Islet of Langerhans (tissue), 1 donor: ENCODE measurements around the gene PLXDC2.

Experiments used
- FAIRE-seq: peaks from one replicate; lab custom pipeline; 2011; peaks lifted over from hg19 to GRCh38; lab: Jason Lieb, UNC

Gene PLXDC2

GRCh38 chr10:19941206-19941880, 125.1 kb downstream of the PLXDC2 start:
- no peak for FAIRE-seq

GRCh38 chr10:19944911-19945663, 128.9 kb downstream of the PLXDC2 start:
- FAIRE-seq = no peak

DNA sequence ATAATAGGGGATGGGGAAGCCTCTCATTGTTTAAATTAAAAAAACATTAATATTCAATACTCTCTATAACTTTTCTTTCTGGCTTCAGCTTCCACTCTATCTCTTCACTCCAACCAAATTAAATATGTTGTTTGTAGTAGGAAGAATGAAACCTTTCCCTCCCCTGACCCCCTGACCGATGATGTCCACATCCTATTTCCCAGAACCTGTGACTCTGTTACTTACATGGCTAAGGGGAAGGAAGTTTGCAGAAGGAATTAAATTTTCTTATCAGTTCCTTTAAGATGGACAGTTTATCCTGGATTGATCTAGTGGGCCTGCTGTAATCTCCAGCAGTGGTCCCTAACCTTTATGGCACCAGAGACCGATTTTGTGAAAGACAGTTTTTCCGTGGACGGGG, 130.0 kb downstream of the PLXDC2 start:
- FAIRE-seq = no peak

GRCh38 chr10:19946791-19947190, 130.6 kb downstream of the PLXDC2 start:
- no peak for FAIRE-seq

GRCh38 chr10:19947215-19947614, 131.0 kb downstream of the PLXDC2 start:
- FAIRE-seq = no peak

- no peak for FAIRE-seq
Measured at GRCh38 chr10:19947656-19948055, 131.4 kb downstream of the PLXDC2 start.

DNA sequence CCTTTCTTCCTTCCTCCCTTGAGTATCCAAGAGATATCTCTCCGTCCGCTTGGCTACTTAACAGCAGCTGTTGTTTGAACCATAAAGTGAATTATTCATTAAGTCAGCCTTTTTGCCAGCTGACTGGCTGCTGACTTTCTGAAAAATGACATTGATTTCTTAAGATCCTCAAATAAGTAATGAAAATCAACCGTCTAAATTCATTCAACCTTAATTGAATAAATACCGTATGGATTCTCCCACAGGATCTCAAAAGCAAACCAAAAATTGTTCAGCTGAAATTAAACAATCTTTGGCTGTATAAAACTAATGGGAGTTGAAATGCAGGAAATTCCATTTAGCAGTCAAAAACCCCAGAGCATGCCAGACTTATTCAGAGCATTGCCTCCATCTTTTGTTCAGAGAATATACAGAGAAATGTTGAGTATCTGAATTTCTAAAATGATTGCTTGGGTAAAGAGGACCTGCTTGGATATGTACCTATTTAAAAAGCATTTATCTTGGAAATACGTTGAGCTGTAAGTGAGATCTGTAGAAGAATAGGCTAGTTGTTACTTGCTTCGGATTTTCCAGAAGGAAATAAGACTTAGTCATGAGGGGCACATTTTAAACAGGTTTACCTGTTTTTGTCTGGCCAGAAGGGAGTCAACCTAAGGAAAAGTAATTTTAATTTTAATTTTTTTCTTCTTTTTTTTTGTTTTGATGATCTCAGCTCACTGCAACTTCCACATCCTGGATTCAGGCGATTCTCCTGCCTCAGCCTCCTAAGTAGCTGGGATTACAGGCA, 136.2 kb downstream of the PLXDC2 start:
- peak; percentile 69 for FAIRE-seq

DNA sequence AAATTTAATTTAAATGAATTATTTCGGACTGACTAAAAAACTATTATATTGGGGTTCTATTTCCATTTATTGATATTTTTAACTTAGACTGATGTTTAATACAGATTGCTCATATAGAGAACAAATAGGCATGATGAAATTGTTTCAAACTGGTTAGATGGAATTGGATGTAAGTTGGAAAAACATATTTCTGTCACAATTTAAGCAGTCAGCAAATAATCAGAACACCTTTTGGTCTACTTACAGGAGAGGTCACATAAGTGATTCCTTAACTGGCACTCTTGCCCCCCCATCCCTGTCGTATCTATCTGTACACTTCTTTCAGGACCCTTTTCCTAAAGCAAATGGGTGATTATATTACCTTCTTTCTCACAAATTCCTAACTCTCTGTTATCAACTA, 138.4 kb downstream of the PLXDC2 start:
- no peak for FAIRE-seq

GRCh38 chr10:19956516-19957032, 140.3 kb downstream of the PLXDC2 start:
- FAIRE-seq = no peak

- no peak for FAIRE-seq
Measured at GRCh38 chr10:19958787-19959186, 142.6 kb downstream of the PLXDC2 start.

GRCh38 chr10:19961076-19962053, 145.1 kb downstream of the PLXDC2 start:
- no peak for FAIRE-seq

GRCh38 chr10:19964625-19965024, 148.4 kb downstream of the PLXDC2 start:
- no peak for FAIRE-seq

GRCh38 chr10:19966751-19967150, 150.5 kb downstream of the PLXDC2 start:
- FAIRE-seq = no peak

DNA sequence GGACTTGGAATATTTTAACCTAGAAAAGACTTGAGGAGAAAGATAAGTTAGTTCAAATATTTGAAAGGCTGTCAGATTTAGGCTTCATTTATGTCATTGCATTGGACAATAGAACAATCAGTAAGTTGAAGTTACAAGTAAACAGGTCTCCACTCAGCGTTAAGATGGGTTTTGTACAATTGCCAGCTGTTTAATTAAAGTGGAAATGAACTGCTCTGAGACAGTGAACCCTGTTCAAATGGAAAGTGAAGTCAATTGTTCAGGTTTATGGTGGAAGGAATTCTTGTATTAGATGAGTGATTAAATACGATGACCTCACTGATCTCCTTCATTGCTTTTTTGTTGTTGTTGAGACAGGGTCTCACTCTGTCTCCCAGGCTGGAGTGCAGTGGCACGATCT, 151.7 kb downstream of the PLXDC2 start:
- no peak for FAIRE-seq

DNA sequence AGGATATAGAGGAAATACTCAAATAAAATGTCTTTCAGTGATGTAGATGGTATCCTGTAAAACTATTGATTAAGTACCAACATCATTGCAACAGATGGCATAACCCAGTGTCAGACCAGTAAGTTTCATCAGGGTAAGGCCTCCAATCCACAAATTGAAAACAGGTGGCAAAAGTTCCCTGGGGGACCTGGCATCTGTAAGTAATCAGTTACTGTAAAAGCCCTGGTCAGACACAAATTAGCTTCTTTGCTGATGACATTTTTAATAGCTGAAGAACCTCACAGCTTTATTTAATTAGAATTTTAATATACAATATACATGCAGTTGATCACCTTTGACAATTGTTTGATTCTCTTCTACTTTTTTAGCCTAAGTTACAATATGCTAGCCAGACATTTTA, 152.5 kb downstream of the PLXDC2 start:
- FAIRE-seq = no peak

- FAIRE-seq = no peak
Measured at GRCh38 chr10:19970256-19970655, 154.0 kb downstream of the PLXDC2 start.

DNA sequence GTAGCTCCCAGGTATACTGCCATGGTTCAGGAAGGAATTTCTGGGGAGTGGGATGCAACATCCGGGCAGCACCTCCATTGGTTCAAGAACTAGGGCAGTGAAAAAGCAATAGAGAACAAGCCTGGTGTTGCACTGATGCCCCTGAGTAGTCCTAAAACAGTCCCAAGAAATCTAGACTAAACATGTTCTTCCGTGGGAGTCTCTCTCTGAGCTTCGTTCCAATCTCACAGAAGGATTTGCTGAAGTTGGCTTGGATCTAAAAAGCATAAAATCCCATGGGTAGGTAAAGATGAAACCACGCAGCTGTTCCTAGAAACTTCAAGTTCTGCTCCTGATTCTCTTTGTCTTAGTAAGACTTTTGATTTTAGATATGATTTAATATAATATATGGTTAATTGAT, 154.5 kb downstream of the PLXDC2 start:
- FAIRE-seq = no peak

GRCh38 chr10:19971343-19972052, 155.3 kb downstream of the PLXDC2 start:
- FAIRE-seq = no peak

GRCh38 chr10:19974138-19974537, 157.9 kb downstream of the PLXDC2 start:
- FAIRE-seq = no peak

GRCh38 chr10:19974554-19974953, 158.3 kb downstream of the PLXDC2 start:
- no peak for FAIRE-seq

DNA sequence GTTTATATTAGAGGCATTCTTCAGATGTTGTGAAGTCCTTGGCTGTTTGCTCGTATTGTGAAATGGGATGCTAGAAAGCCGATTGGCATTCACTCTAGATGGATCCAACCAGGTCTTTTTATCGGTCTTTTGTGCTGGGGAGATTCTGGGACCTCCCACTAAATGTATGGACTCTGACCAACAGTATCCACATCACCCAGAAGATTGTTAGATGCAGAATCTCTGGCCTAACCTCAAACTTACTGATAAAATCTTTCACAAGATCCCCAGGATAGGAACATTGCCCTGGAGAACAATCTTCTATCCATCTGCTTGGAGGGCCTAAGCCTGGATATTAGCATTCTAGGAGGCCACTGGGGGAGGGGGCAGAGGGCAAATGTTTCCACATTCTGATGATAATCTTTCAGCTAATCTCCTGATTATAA, 160.9 kb downstream of the PLXDC2 start:
- FAIRE-seq = no peak
